GM21367 (cell line): ENCODE results near the gene RABGAP1.

ENCODE experiments used
- ATAC-seq: cut with Tn5 transposase; IDR thresholded peaks from one replicate; pipeline ENCODE4 v1.9.1; 2021; ENCODE audit not compliant: unreplicated experiment

RABGAP1 gene

GRCh38 chr9:123007269-123007668 lies 66.4 kb downstream of the RABGAP1 start:
- no peak for ATAC-seq

- no peak for ATAC-seq
Measured at GRCh38 chr9:123008909-123009308, 68.1 kb downstream of the RABGAP1 start.

- ATAC-seq: no peak
Measured at GRCh38 chr9:123011380-123011779, 70.6 kb downstream of the RABGAP1 start.

- no peak for ATAC-seq
Measured at GRCh38 chr9:123011878-123012528, 71.2 kb downstream of the RABGAP1 start.

- no peak for ATAC-seq
Measured at GRCh38 chr9:123016631-123017030, 75.8 kb downstream of the RABGAP1 start.

- no peak for ATAC-seq
Measured at GRCh38 chr9:123020796-123021195, 80.0 kb downstream of the RABGAP1 start.

GRCh38 chr9:123026425-123026824 lies 85.6 kb downstream of the RABGAP1 start:
- no peak for ATAC-seq

GRCh38 chr9:123027517-123027916 lies 86.7 kb downstream of the RABGAP1 start:
- ATAC-seq: no peak

- ATAC-seq: no peak
Measured at GRCh38 chr9:123028136-123028535, 87.3 kb downstream of the RABGAP1 start.

- ATAC-seq: no peak
Measured at GRCh38 chr9:123028973-123029372, 88.2 kb downstream of the RABGAP1 start.

GRCh38 chr9:123031963-123032362 lies 91.1 kb downstream of the RABGAP1 start:
- no peak for ATAC-seq

- no peak for ATAC-seq
Measured at GRCh38 chr9:123033352-123033751, 92.5 kb downstream of the RABGAP1 start, which contains the start of gene GPR21. GPR21 (plus strand) TSS chr9:123033667; CDS start chr9:123034567, 900 bp downstream.

- ATAC-seq: no peak
Measured at GRCh38 chr9:123033864-123034601, 93.2 kb downstream of the RABGAP1 start.

GRCh38 chr9:123034881-123035510 lies 94.2 kb downstream of the RABGAP1 start:
- no peak for ATAC-seq

- ATAC-seq: no peak
Measured at GRCh38 chr9:123035791-123036190, 95.0 kb downstream of the RABGAP1 start.

GRCh38 chr9:123036893-123037545 lies 96.2 kb downstream of the RABGAP1 start:
- ATAC-seq: no peak

- no peak for ATAC-seq
Measured at GRCh38 chr9:123039617-123040219, 98.9 kb downstream of the RABGAP1 start.

GRCh38 chr9:123040801-123041200 lies 100.0 kb downstream of the RABGAP1 start:
- no peak for ATAC-seq

GRCh38 chr9:123041489-123041888 lies 100.7 kb downstream of the RABGAP1 start:
- no peak for ATAC-seq

- ATAC-seq: no peak
Measured at GRCh38 chr9:123043081-123043939, 102.5 kb downstream of the RABGAP1 start.
